Activated CD4-positive, alpha-beta T cell treated with anti-CD3 and anti-CD28 coated beads, Interleukin-2, amount 50 U/mL, for 24 hours (primary cell): ENCODE results near the gene CCDC152.
"Not testable (repeated sequence)": the region's sequence is repeated elsewhere in the genome, so short reads cannot be mapped to it uniquely, and the experiment has no call there.

Experiments
- DNase-seq, 2 donors: peaks; one replicate each; pipeline ENCODE4 v3.0.0-alpha.2; 2020; ENCODE audit warnings: low read depth in 1 of 2, low spot score in 1 of 2

CCDC152 gene

GRCh38 chr5:42844408-42844807 is 87.8 kb downstream of the CCDC152 start:
- DNase-seq, result not testable (repeated sequence)

GRCh38 chr5:42848545-42848944 is 91.9 kb downstream of the CCDC152 start:
- DNase-seq, result no peak

- DNase-seq, result no peak
Measured at GRCh38 chr5:42851481-42851880, 94.9 kb downstream of the CCDC152 start.
